Skeletal muscle tissue (tissue), 4 donors: ENCODE measurements around the gene IFITM10. TPM values are rescaled to one million over a fixed set of nuclear protein-coding genes. Genes with fewer than 3 reads are reported as not detected.

Experiments used
- H3K27ac ChIP-seq: one replicate; pipeline ENCODE4 v1.7.0; 2013; ENCODE audit warnings: mild to moderate bottlenecking, low read depth, low read length, inconsistent platforms
- H3K27me3 ChIP-seq, 3 donors: one replicate each; pipeline ENCODE4 v1.7.0; 2013; ENCODE audit warnings: low read length in 3 of 3; ENCODE audit not compliant: control insufficient read depth in 3 of 3, insufficient read depth in 3 of 3
- H3K36me3 ChIP-seq, 3 donors: one replicate each; pipeline ENCODE4 v1.7.0; 2013; ENCODE audit warnings: low read length in 3 of 3; ENCODE audit not compliant: control insufficient read depth in 3 of 3, insufficient read depth in 3 of 3
- H3K4me1 ChIP-seq, 3 donors: one replicate each; pipeline ENCODE4 v1.7.0; 2013; ENCODE audit warnings: low read length in 3 of 3, mild to moderate bottlenecking in 3 of 3; ENCODE audit not compliant: control insufficient read depth in 3 of 3, insufficient read depth in 3 of 3
- H3K4me3 ChIP-seq, 3 donors: one replicate each; pipeline ENCODE4 v1.7.0; 2013; ENCODE audit warnings: low read length in 3 of 3
- H3K9ac ChIP-seq, 3 donors: one replicate each; pipeline ENCODE4 v1.7.0; 2013; ENCODE audit warnings: low read length in 3 of 3, mild to moderate bottlenecking in 3 of 3, moderate library complexity in 2 of 3, low read depth in 1 of 3
- H3K9me3 ChIP-seq, 3 donors: one replicate each; pipeline ENCODE4 v1.7.0; 2013; ENCODE audit warnings: low read length in 3 of 3; ENCODE audit not compliant: control insufficient read depth in 3 of 3
- total RNA-seq: library from RNA; depleted of rRNA; stranded (reverse); fragments of >200 nt; gene quantifications from one replicate; pipeline ENCODE4 v1.2.3, GENCODE V29; 2014
- donor health status: Osteomylitis.

IFITM10 gene
- total RNA-seq, 1 donor from 2014 or later, result not detected

- no peaks in the 10 kb centered on the region for H3K27me3 ChIP-seq
- H3K9me3 ChIP-seq, result no peaks in the 10 kb centered on the region
- H3K4me3 ChIP-seq, result no peak overlapping the region
- no peaks in the 10 kb centered on the region for H3K36me3 ChIP-seq
- H3K9ac ChIP-seq, result no peak overlapping the region
- peaks cover 0 to 9% (median 5%) of the 10 kb centered on the region in 3 donors for H3K4me1 ChIP-seq
- H3K27ac ChIP-seq, result no peak overlapping the region
Measured at GRCh38 chr11:1719781-1720180, 30.6 kb downstream of the IFITM10 start.

GRCh38 chr11:1718326-1718725, 32.1 kb downstream of the IFITM10 start:
- no peaks in the 10 kb centered on the region for H3K9me3 ChIP-seq
- no peaks in the 10 kb centered on the region for H3K27me3 ChIP-seq
- peaks cover 0 to 9% (median 5%) of the 10 kb centered on the region in 3 donors for H3K4me1 ChIP-seq
- no peaks in the 10 kb centered on the region for H3K36me3 ChIP-seq
- no peak overlapping the region for H3K27ac ChIP-seq
- H3K9ac ChIP-seq, result no peak overlapping the region
- no peak overlapping the region for H3K4me3 ChIP-seq

- Histone ChIP-seq H3K27me3 (no peaks in the 10 kb centered on the region), H3K27ac (no peak overlapping the region), H3K36me3 (no peaks in the 10 kb centered on the region), H3K9ac (no peak overlapping the region), H3K4me1 (peaks cover 0 to 9% (median 5%) of the 10 kb centered on the region in 3 donors), H3K4me3 (no peak overlapping the region), H3K9me3 (no peaks in the 10 kb centered on the region)
Measured at GRCh38 chr11:1717745-1718144, 32.6 kb downstream of the IFITM10 start.

- H3K27ac ChIP-seq, result no peak overlapping the region
- H3K36me3 ChIP-seq, result no peaks in the 10 kb centered on the region
- peaks cover 0 to 9% (median 5%) of the 10 kb centered on the region in 3 donors for H3K4me1 ChIP-seq
- no peak overlapping the region for H3K4me3 ChIP-seq
- H3K9ac ChIP-seq, result no peak overlapping the region
- H3K27me3 ChIP-seq, result no peaks in the 10 kb centered on the region
- no peaks in the 10 kb centered on the region for H3K9me3 ChIP-seq
Measured at GRCh38 chr11:1714908-1715885, 35.2 kb downstream of the IFITM10 start.

- no peaks in the 10 kb centered on the region for H3K9me3 ChIP-seq
- H3K27me3 ChIP-seq, result no peaks in the 10 kb centered on the region
- no peak overlapping the region for H3K9ac ChIP-seq
- H3K36me3 ChIP-seq, result no peaks in the 10 kb centered on the region
- H3K4me1 ChIP-seq, result peaks cover 0 to 4% (median 0%) of the 10 kb centered on the region in 3 donors
- no peak overlapping the region for H3K4me3 ChIP-seq
- H3K27ac ChIP-seq, result no peak overlapping the region
Measured at GRCh38 chr11:1708716-1709115, 41.7 kb downstream of the IFITM10 start.

- Histone ChIP-seq H3K27ac (no peak overlapping the region), H3K27me3 (no peaks in the 10 kb centered on the region), H3K4me3 (no peak overlapping the region), H3K9me3 (no peaks in the 10 kb centered on the region), H3K9ac (no peak overlapping the region), H3K36me3 (no peaks in the 10 kb centered on the region), H3K4me1 (peaks cover 0 to 4% (median 0%) of the 10 kb centered on the region in 3 donors)
Measured at GRCh38 chr11:1707751-1708150, 42.6 kb downstream of the IFITM10 start.

- no peaks in the 10 kb centered on the region for H3K27me3 ChIP-seq
- no peaks in the 10 kb centered on the region for H3K9me3 ChIP-seq
- no peaks in the 10 kb centered on the region for H3K36me3 ChIP-seq
- no peak overlapping the region for H3K9ac ChIP-seq
- no peak overlapping the region for H3K4me3 ChIP-seq
- peaks cover 0 to 4% (median 0%) of the 10 kb centered on the region in 3 donors for H3K4me1 ChIP-seq
- no peak overlapping the region for H3K27ac ChIP-seq
Measured at GRCh38 chr11:1706634-1707400, 43.6 kb downstream of the IFITM10 start.

GRCh38 chr11:1705126-1706052, 45.0 kb downstream of the IFITM10 start:
- no peak overlapping the region for H3K27ac ChIP-seq
- no peaks in the 10 kb centered on the region for H3K36me3 ChIP-seq

GRCh38 chr11:1703146-1703545, 47.2 kb downstream of the IFITM10 start:
- Histone ChIP-seq H3K27me3 (peaks cover 5 to 17% (median 12%) of the 10 kb centered on the region in 3 donors), H3K9me3 (no peaks in the 10 kb centered on the region), H3K36me3 (no peaks in the 10 kb centered on the region), H3K27ac (no peak overlapping the region), H3K9ac (no peak overlapping the region), H3K4me1 (peaks cover 0 to 4% (median 0%) of the 10 kb centered on the region in 3 donors), H3K4me3 (no peak overlapping the region)

More at GRCh38 chr11:1705126-1706052, 45.0 kb downstream of the IFITM10 start:
- Histone ChIP-seq H3K9ac (no peak overlapping the region), H3K4me1 (peaks cover 0 to 4% (median 0%) of the 10 kb centered on the region in 3 donors), H3K9me3 (no peaks in the 10 kb centered on the region), H3K4me3 (no peak overlapping the region), H3K27me3 (peaks cover 0 to 11% (median 5%) of the 10 kb centered on the region in 3 donors)
